ENCODE measurements around the gene CEP104. TPM values are rescaled to one million over a fixed set of nuclear protein-coding genes. Genes with fewer than 3 reads are reported as not detected.

CEP104 gene
- total RNA-seq, 1 experiment from 2014 or later: 50.8 TPM

DNA sequence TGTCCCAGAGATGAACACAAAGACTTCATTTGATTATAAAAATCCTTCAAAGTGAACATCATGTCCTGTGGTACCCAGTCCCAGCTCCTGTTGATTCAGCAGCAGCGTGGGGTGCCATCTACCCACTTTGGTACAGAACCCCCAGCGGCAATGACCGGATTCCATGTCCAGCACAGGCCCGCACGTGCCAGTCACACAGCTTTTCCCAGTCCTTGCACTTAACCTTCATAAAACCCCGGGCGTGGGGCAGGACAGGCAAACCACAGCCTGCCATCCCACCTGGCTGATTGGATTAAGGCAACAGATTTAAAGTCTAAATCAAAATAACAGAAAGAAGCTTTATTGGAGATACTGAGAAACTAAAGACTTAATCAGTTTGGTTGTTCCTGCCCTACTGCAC lies 15.5 kb downstream of the CEP104 start:
- no peaks in the 10 kb centered on the region for H3K27me3 ChIP-seq (replicated peaks; ENCODE audit: insufficient read depth, low read depth, low read length, poor library complexity)
- no peak for TF ChIP-seq CTCF (conservative IDR thresholded peaks at IDR 0.05; ENCODE audit: low read depth, low read length)
- no peak for TF ChIP-seq EZH2 (IDR thresholded peaks at IDR 0.05; ENCODE audit: borderline replicate concordance, low read depth, low read length, poor library complexity, severe bottlenecking)
- POLR2A ChIA-PET (ENCODE audit: low non-redundant PET): no interaction called here
- peaks cover 5% of the 10 kb centered on the region for H3K36me3 ChIP-seq (ENCODE audit: insufficient read depth, low read length, poor library complexity, severe bottlenecking)
- no peak for DNase-seq (ENCODE audit: low spot score)
- H3K4me1 ChIP-seq (ENCODE audit: insufficient read depth, low read length, poor library complexity, severe bottlenecking): no peaks in the 10 kb centered on the region
- H3K9me3 ChIP-seq (ENCODE audit: low read depth, low read length, poor library complexity, severe bottlenecking): no peaks in the 10 kb centered on the region
- H3K4me3 ChIP-seq (ENCODE audit: low read depth, low read length, poor library complexity, severe bottlenecking): no peak overlapping the region
- H3K27ac ChIP-seq (ENCODE audit: low read depth, low read length, poor library complexity, severe bottlenecking): no peak overlapping the region
- intact Hi-C loops (cut with micrococcal nuclease; ENCODE audit: unreplicated experiment): no loop called here
- CTCF ChIA-PET: no interaction called here
- no TSS peak for BruUV-seq (replicated peaks)

GRCh38 chr1:3838788-3839187 lies 18.2 kb downstream of the CEP104 start:
- Histone ChIP-seq H3K36me3 (ENCODE audit: insufficient read depth, low read length, poor library complexity, severe bottlenecking) (peaks cover 9% of the 10 kb centered on the region), H3K27ac (ENCODE audit: low read depth, low read length, poor library complexity, severe bottlenecking) (no peak overlapping the region), H3K27me3 (replicated peaks; ENCODE audit: insufficient read depth, low read depth, low read length, poor library complexity) (no peaks in the 10 kb centered on the region), H3K4me3 (ENCODE audit: low read depth, low read length, poor library complexity, severe bottlenecking) (no peak overlapping the region), H3K4me1 (ENCODE audit: insufficient read depth, low read length, poor library complexity, severe bottlenecking) (no peaks in the 10 kb centered on the region), H3K9me3 (ENCODE audit: low read depth, low read length, poor library complexity, severe bottlenecking) (no peaks in the 10 kb centered on the region)
- ChIA-PET POLR2A (ENCODE audit: low non-redundant PET) (no interaction called here), CTCF (no interaction called here)
- BruUV-seq (replicated peaks): no TSS peak
- intact Hi-C loops (cut with micrococcal nuclease; ENCODE audit: unreplicated experiment): no loop called here
- no peak for DNase-seq (ENCODE audit: low spot score)
- TF ChIP-seq CTCF (conservative IDR thresholded peaks at IDR 0.05; ENCODE audit: low read depth, low read length) (no peak), EZH2 (IDR thresholded peaks at IDR 0.05; ENCODE audit: borderline replicate concordance, low read depth, low read length, poor library complexity, severe bottlenecking) (no peak)

DNA sequence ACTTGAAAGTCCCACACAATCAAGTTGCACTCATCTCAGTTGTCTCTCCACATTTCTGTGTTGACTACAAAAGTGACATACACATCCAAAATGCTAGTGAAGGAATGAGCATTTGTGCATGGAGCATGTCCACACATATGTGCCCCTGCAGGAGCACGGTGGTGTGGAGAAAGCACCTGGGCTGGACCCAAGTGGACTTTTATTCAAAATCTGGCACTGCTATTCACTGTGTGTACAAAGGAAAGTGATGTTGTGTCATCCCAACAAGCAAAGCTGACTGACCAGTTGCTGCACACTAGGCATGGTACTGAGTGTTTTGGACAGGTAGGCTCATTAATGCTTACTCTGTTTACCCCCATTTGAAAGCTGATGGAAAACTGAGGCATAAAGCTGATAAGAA lies 19.3 kb downstream of the CEP104 start:
- BruUV-seq (replicated peaks): no TSS peak
- Histone ChIP-seq H3K36me3 (ENCODE audit: insufficient read depth, low read length, poor library complexity, severe bottlenecking) (peaks cover 9% of the 10 kb centered on the region), H3K9me3 (ENCODE audit: low read depth, low read length, poor library complexity, severe bottlenecking) (no peaks in the 10 kb centered on the region), H3K27ac (ENCODE audit: low read depth, low read length, poor library complexity, severe bottlenecking) (no peak overlapping the region), H3K4me3 (ENCODE audit: low read depth, low read length, poor library complexity, severe bottlenecking) (no peak overlapping the region), H3K27me3 (replicated peaks; ENCODE audit: insufficient read depth, low read depth, low read length, poor library complexity) (no peaks in the 10 kb centered on the region), H3K4me1 (ENCODE audit: insufficient read depth, low read length, poor library complexity, severe bottlenecking) (no peaks in the 10 kb centered on the region)
- TF ChIP-seq CTCF (conservative IDR thresholded peaks at IDR 0.05; ENCODE audit: low read depth, low read length) (no peak), EZH2 (IDR thresholded peaks at IDR 0.05; ENCODE audit: borderline replicate concordance, low read depth, low read length, poor library complexity, severe bottlenecking) (no peak)
- ChIA-PET POLR2A (ENCODE audit: low non-redundant PET) (no interaction called here), CTCF (no interaction called here)
- DNase-seq (ENCODE audit: low spot score): no peak
- intact Hi-C loops (cut with micrococcal nuclease; ENCODE audit: unreplicated experiment): no loop called here
